HG03097 (cell line): ENCODE data around the gene POF1B.

Experiments
- ATAC-seq: cut with Tn5 transposase; IDR thresholded peaks from one replicate; pipeline ENCODE4 v1.9.1; 2021; ENCODE audit not compliant: unreplicated experiment, low FRiP score

Gene POF1B

DNA sequence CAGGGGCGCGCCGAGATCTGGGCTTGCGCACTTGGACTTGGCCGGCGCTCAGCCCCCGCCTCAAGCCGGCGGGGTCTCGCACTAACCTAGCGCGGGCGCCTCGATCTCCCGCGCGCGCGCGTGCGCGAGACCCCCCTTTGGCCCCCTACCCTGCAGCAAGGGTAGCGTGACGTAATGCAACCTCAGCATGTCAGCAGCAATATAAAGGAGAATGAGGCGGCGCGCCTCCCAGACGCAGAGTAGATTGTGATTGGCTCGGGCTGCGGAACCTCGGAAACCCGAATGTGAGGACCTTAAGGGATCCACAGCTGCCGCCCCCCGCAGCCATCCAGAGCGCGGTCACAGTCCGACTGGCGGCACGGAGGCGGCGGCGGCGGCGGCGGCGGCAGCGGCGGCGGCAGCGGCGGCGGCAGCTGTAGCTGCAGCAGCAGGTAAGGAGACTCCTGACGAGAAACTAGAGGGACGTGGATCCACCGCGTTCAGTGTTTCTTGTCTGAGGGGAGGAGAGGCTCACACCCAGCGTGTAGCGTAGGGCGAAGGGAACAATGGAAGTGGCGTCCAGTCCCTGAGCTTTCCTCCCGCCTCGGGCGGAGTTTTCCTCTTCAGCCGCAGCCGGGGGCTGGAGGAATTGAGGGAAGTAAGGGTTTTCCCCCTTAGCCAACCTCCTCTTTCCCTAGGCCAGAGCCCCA is 135.6 kb downstream of the POF1B start, which contains the start of the genes SATL1 and ZNF711:
Gene SATL1, minus strand, starts transcription at position 19 of the 689 bp plus-strand sequence. CDS start 134,811 bp downstream, outside the sequence.
Gene ZNF711, plus strand, starts transcription at position 231 of the 689 bp plus-strand sequence. CDS start 3,582 bp downstream, outside the sequence.
- ATAC-seq, result no peak

DNA sequence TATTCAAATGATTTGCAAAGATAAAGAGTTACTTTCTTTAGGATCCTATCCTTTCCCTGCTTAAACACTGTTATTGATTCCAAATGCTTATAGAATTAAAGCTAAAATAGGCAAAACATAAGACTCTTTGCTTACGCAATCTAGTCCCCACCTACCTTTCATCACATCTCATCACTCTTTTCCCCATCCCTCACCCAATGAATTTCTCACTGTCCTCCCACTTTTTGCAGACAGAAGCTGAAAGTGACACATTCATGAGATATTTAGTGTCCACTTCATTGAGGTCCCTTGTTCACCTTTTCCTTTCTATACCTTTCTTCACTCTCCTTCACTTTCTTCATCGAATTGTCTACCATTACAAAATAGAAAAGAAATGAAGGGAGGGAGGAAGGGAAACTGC is 136.3 kb downstream of the POF1B start:
- ATAC-seq, result no peak
